Measurements from ENCODE around the gene CD109.

- TF ChIP-seq CTCF (IDR thresholded peaks at IDR 0.05 in 4 of 5, conservative IDR thresholded peaks at IDR 0.05 in 1 of 5): no peak
- TF ChIP-seq POLR2A (IDR thresholded peaks at IDR 0.05): no peak
Measured at GRCh38 chr6:73801652-73802268, 105.8 kb downstream of the CD109 start.

Measured in gastrocnemius medialis (tissue), 4 donors.